ENCODE data around the gene FAM167B. TPM values are rescaled to one million over a fixed set of nuclear protein-coding genes. Genes with fewer than 3 reads are reported as not detected.
A peak's percentile ranks its signal among the peaks of the same experiment; 100 is the strongest.
"Not testable (repeated sequence)": the region's sequence is repeated elsewhere in the genome, so short reads cannot be mapped to it uniquely, and the experiment has no call there.

Gene FAM167B
- total RNA-seq, 2 experiments from 2014 or later, result 0.78 to 1.1 TPM

DNA sequence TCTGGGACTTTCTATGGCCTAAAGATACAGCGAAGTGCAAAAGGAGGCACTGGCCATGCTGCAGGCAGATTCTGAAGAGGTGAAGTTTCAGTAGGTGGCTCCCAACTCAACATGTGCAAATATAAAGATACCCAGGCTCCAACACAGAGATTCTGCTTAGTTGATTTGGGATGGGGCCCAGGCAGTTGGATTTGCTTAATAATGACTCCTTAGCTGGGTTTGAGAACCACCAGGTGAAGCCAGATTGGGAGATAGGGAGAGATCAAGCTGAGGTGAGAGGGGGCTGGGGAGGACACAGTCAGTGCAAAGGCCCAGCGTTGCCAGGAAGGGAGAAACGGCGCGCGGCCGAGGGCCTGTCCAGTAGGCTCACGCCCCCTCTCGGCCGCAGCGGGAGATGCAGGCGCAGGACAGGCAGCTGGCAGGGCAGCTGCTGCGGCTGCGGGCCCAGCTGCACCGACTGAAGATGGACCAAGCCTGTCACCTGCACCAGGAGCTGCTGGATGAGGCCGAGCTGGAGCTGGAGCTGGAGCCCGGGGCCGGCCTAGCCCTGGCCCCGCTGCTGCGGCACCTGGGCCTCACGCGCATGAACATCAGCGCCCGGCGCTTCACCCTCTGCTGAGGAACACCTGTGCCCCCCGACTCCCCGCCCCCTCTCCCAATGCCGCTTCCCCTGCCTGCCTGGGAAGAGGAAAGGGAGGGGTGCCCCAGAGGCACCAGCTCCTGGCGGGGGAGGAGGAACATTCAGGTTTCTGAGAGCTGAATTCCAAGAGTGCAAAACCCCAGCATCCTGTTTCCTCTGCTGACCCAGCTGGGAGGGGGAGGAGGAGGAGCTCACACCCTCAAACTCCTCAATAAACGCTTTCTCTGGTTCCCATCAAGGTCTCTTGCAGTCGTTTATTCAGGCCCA is 1.2 kb downstream of the FAM167B start:
- peak overlapping the region; percentile 99 for H3K27ac Mint-ChIP-seq
- H3K9me3 Mint-ChIP-seq, result no peaks in the 10 kb centered on the region
- H3K27me3 Mint-ChIP-seq, result no peaks in the 10 kb centered on the region
- H3K4me1 Mint-ChIP-seq, result peaks cover 48% of the 10 kb centered on the region
- peak; percentile 83 for DNase-seq
- peaks cover 25% of the 10 kb centered on the region for H3K36me3 Mint-ChIP-seq (ENCODE audit: low read depth)
- ChIA-PET CTCF (interaction anchor here (0.6 to 8.4 kb wide), 35 partner anchors 8 to 497 kb away, joined by 3 to 73 read pairs (median 4); partner anchors contain the start of genes BSDC1, CCDC28B, EIF3I and HDAC1), POLR2A (interaction anchor here (0.6 to 11.5 kb wide), 22 partner anchors 8 to 175 kb away, joined by 3 to 156 read pairs (median 6); partner anchors contain the start of genes BSDC1, HDAC1, IQCC and MARCKSL1)
- H3K4me3 Mint-ChIP-seq, result peak overlapping the region; percentile 63

DNA sequence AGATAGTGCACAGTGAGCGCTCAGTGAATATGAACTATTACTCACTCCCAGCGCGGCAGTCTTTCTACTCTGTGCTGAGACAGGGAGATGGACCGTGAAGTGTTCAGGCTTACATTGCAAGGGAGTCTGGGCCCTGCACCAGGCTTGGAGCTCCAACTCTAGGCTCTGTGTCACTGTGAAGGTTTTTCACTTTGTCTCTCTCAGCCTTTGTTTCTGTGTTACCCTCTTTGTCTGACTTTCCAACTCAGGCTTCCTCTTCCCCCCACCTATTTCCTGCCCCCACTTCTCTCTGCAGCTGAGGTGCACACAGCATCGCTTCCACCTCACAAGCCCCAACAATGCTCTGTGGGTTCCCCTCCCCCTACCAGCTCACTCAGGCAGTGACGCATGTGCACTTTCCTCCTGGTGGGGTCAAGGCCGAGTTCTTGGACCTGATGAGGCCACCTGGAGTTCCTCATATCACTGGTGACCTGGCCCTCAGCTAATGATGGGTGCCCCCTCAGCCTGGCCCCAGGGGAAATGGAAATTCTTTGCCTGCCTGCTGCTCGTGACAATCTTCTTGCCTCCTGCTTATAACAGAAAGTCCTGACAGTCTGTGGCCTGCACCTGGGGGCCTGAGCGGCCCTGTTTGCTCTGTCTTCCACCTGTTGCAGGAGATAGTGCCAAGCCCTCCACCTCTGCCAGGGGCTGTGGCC is 3.0 kb downstream of the FAM167B start:
- Mint-ChIP-seq H3K36me3 (ENCODE audit: low read depth) (peaks cover 40% of the 10 kb centered on the region), H3K27ac (peak overlapping the region; percentile 99), H3K27me3 (no peaks in the 10 kb centered on the region), H3K4me1 (peaks cover 53% of the 10 kb centered on the region), H3K4me3 (peak overlapping the region; percentile 98), H3K9me3 (no peaks in the 10 kb centered on the region)
- ChIA-PET CTCF (interaction anchor here (0.6 to 8.4 kb wide), 14 partner anchors 9 to 701 kb away, joined by 3 to 73 read pairs (median 8); partner anchors contain the start of genes EIF3I, HDAC1, IQCC and MARCKSL1), POLR2A (interaction anchor here (1.0 to 11.5 kb wide), 23 partner anchors 10 to 401 kb away, joined by 3 to 156 read pairs (median 11); partner anchors contain the start of genes HDAC1, IQCC, KPNA6 and MARCKSL1)
- peak; percentile 88 for DNase-seq

DNA sequence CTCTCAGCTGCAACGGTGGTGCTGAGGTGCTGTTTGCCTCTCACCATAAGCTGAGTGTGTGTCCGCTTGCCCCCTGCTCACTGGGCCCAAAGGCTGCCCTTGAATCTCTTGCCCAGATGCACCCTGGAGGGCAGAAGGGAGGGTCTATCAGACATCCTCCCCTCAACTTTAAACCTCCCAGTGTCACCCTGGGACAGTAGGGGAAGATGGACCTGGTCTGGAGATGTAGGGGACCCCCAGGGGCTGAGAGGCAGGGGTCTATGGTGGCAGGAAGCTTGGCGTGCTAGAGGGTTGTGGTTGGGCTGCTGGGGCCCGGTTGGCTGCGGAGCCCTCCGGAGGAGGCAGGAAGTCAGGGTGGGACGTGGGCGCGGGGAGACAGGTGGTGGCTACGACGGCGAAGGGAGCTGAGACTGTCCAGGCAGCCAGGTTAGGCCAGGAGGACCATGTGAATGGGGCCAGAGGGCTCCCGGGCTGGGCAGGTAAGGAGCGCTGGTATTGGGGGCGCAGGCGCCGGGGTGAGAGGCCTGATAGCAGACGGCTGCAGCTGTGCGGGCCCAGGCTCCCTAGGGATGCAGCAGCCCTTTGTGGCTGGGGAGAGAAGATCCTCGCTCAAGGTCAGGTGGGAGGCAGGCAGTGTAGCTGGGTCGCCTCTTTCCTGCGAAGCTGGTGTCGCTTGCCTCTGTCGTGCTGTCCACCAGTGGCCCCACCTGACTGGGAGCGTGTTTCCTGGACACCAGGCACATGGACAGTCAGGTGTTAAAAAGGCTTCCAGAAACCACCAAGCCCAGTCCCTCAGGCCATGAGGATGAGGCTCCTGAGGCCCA is 4.1 kb downstream of the FAM167B start, which contains the start of gene LCK:
Gene LCK (plus strand): TSS at position 373 of the 824 bp plus-strand sequence. CDS start 23,065 bp downstream, outside the sequence.
- H3K36me3 Mint-ChIP-seq (ENCODE audit: low read depth), result peaks cover 46% of the 10 kb centered on the region
- POLR2A ChIA-PET, result interaction anchor here (0.9 to 11.5 kb wide), 23 partner anchors 11 to 400 kb away, joined by 3 to 156 read pairs (median 9); partner anchors contain the start of genes BSDC1, HDAC1, IQCC and KHDRBS1
- H3K4me1 Mint-ChIP-seq, result peaks cover 58% of the 10 kb centered on the region
- CTCF ChIA-PET, result interaction anchor here (0.8 to 8.4 kb wide), 6 partner anchors 11 to 134 kb away, joined by 3 to 73 read pairs (median 21); partner anchors contain the start of genes EIF3I, HDAC1 and TMEM234
- DNase-seq, result peak; percentile 77
- peak within 1 kb of the TSS; percentile 99 for H3K27ac Mint-ChIP-seq
- no peaks in the 10 kb centered on the region for H3K27me3 Mint-ChIP-seq
- no peaks in the 10 kb centered on the region for H3K9me3 Mint-ChIP-seq
- H3K4me3 Mint-ChIP-seq, result peak within 1 kb of the TSS; percentile 98

- ChIA-PET CTCF (interaction anchor here (0.6 to 8.4 kb wide), 11 partner anchors 12 to 1550 kb away, joined by 3 to 73 read pairs (median 4); partner anchors contain the start of gene MARCKSL1), POLR2A (interaction anchor here (1.0 to 11.5 kb wide), 24 partner anchors 8 to 320 kb away, joined by 3 to 156 read pairs (median 6); partner anchors contain the start of genes EIF3I, FAM167B, HDAC1 and IQCC)
- H3K27ac Mint-ChIP-seq, result peak overlapping the region; percentile 93
- peaks cover 72% of the 10 kb centered on the region for H3K36me3 Mint-ChIP-seq (ENCODE audit: low read depth)
- H3K4me1 Mint-ChIP-seq, result peaks cover 45% of the 10 kb centered on the region
- peak; percentile 55 for DNase-seq
- no peaks in the 10 kb centered on the region for H3K9me3 Mint-ChIP-seq
- peak overlapping the region; percentile 98 for H3K4me3 Mint-ChIP-seq
- no peaks in the 10 kb centered on the region for H3K27me3 Mint-ChIP-seq
Measured at GRCh38 chr1:32255072-32256071, 8.3 kb downstream of the FAM167B start.

DNA sequence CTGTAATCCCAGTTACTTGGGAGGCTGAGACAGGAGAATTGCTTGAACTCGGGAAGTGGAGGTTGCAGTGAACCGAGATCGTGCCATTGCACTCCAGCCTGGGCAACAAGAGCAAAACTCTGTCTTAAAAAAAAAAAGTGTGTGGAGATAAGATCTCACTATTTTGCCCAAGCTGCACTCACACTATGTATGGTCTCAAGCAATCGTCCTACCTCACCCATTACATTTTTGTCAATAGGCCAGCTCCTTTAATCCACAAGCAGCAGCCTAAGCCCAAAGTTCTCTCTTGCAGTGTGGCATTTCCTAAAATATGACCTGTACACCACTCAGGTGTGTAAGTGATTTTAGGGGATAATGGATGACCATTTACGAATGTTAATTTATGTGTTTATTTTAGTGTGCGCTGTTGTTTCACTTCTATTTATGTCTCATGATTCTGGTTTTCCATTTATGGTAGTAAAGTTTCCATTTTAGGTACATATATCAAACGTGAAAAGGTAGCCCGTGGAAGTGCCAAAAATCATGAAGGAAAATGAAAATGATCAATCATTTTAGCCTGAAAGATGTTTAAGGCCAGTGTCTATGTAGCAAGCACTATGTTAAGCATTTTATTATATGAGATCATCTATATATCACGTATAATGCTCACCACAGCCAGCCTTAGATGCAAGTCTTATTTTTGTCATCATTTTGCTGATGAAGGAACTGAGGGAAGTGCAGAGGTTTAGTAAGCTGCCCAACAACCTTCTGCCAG is 9.6 kb downstream of the FAM167B start:
- POLR2A ChIA-PET, result interaction anchor here (0.6 to 12.2 kb wide), 13 partner anchors 5 to 80 kb away, joined by 3 to 156 read pairs (median 14); partner anchors contain the start of genes FAM167B, HDAC1, IQCC and LCK

DNA sequence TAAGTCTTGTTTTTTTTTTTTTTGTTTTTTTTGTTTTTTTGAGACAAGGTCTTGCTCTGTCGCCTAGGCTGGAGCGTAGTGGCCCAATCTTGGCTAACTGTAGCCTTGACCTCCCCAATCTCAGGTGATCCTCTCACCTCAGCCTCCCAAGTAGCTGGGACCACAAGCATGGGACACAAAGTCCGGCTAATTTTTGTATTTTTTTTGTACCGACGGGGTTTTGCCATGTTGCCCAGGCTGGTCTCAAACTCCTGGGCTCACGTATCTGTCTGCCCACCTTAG is 10.1 kb downstream of the FAM167B start:
- Mint-ChIP-seq H3K4me1 (peaks cover 42% of the 10 kb centered on the region), H3K27ac (peak overlapping the region; percentile 90), H3K4me3 (peak overlapping the region; percentile 68), H3K27me3 (no peaks in the 10 kb centered on the region), H3K9me3 (no peaks in the 10 kb centered on the region), H3K36me3 (ENCODE audit: low read depth) (peaks cover 68% of the 10 kb centered on the region)
- CTCF ChIA-PET, result interaction anchor here (1.1 kb wide), 1 partner anchor 17 kb away, joined by 3 read pairs; no protein-coding TSS in a partner anchor
- DNase-seq, result no peak
- POLR2A ChIA-PET, result interaction anchor here (0.6 to 12.2 kb wide), 6 partner anchors 6 to 34 kb away, joined by 3 to 156 read pairs (median 32); partner anchors contain the start of genes FAM167B, HDAC1 and LCK

More for the DNA sequence above, 9.6 kb downstream of the FAM167B start:
- CTCF ChIA-PET, result interaction anchor here (0.6 to 1.9 kb wide), 4 partner anchors 9 to 41 kb away, joined by 3 to 14 read pairs (median 4); no protein-coding TSS in a partner anchor
- Mint-ChIP-seq H3K27me3 (no peaks in the 10 kb centered on the region), H3K27ac (peak overlapping the region; percentile 90), H3K4me3 (peak overlapping the region; percentile 68), H3K9me3 (no peaks in the 10 kb centered on the region), H3K4me1 (peaks cover 41% of the 10 kb centered on the region), H3K36me3 (ENCODE audit: low read depth) (peaks cover 73% of the 10 kb centered on the region)
- DNase-seq, result no peak

DNA sequence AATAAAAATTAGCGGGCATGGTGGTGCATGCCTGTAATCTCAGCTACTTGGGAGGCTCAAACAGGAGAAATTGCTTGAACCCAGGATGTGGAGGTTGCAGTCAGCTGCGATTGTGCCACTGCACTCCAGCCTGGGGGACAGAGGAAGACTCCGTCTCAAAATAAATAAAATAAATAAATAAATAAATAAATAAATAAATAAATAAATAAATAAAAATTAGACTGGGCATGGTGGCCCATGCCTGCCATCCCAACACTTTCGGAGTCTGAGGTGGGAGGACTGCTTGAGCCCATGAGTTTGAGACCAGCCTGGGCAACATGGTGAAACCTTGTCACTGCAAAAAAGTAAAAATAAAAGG is 16.2 kb downstream of the FAM167B start:
- H3K4me3 Mint-ChIP-seq, result not testable (repeated sequence)
- H3K27ac Mint-ChIP-seq, result peak overlapping the region; percentile 77
- POLR2A ChIA-PET, result interaction anchor here (0.9 to 12.2 kb wide), 3 partner anchors 8 to 58 kb away, joined by 3 to 156 read pairs (median 4); partner anchors contain the start of genes FAM167B and LCK

GRCh38 chr1:32263744-32264143 is 16.7 kb downstream of the FAM167B start:
- peaks cover 52% of the 10 kb centered on the region for H3K4me1 Mint-ChIP-seq

More for the DNA sequence above, 16.2 kb downstream of the FAM167B start:
- H3K9me3 Mint-ChIP-seq, DNase-seq, H3K27me3 Mint-ChIP-seq: not testable (repeated sequence)
- peaks cover 53% of the 10 kb centered on the region for H3K4me1 Mint-ChIP-seq
- peaks cover 48% of the 10 kb centered on the region for H3K36me3 Mint-ChIP-seq (ENCODE audit: low read depth)
- CTCF ChIA-PET, result interaction anchor here (5.7 kb wide), 1 partner anchor 14 kb away, joined by 31 read pairs; the partner anchor contains the start of genes FAM167B and LCK

GRCh38 chr1:32265846-32266245 is 18.8 kb downstream of the FAM167B start:
- POLR2A ChIA-PET, result interaction anchor here (0.6 to 12.2 kb wide), 6 partner anchors 8 to 66 kb away, joined by 3 to 156 read pairs (median 4); partner anchors contain the start of genes CCDC28B, FAM167B, HDAC1 and LCK
- Mint-ChIP-seq H3K27ac (peak overlapping the region; percentile 78), H3K9me3 (no peaks in the 10 kb centered on the region), H3K4me3 (no peak overlapping the region), H3K27me3 (no peaks in the 10 kb centered on the region), H3K36me3 (ENCODE audit: low read depth) (peaks cover 40% of the 10 kb centered on the region), H3K4me1 (peaks cover 50% of the 10 kb centered on the region)
- DNase-seq, result no peak
- CTCF ChIA-PET, result interaction anchor here (0.6 to 5.7 kb wide), 4 partner anchors 12 to 25 kb away, joined by 3 to 31 read pairs (median 4); partner anchors contain the start of genes FAM167B and LCK

More at GRCh38 chr1:32263744-32264143, 16.7 kb downstream of the FAM167B start:
- POLR2A ChIA-PET, result interaction anchor here (1.0 to 12.2 kb wide), 3 partner anchors 12 to 73 kb away, joined by 3 to 156 read pairs (median 4); partner anchors contain the start of genes FAM167B, LCK and MARCKSL1
- CTCF ChIA-PET, result interaction anchor here (1.4 to 5.7 kb wide), 2 partner anchors 15 to 48 kb away, joined by 4 to 31 read pairs; partner anchors contain the start of genes FAM167B and LCK
- peak overlapping the region; percentile 15 for H3K4me3 Mint-ChIP-seq
- H3K27me3 Mint-ChIP-seq, result no peaks in the 10 kb centered on the region
- peak; percentile 36 for DNase-seq
- no peaks in the 10 kb centered on the region for H3K9me3 Mint-ChIP-seq
- peaks cover 47% of the 10 kb centered on the region for H3K36me3 Mint-ChIP-seq (ENCODE audit: low read depth)
- H3K27ac Mint-ChIP-seq, result peak overlapping the region; percentile 77
